Calu3 (cell line): Measurements from ENCODE around the gene XRCC5. TPM values are rescaled to one million over a fixed set of nuclear protein-coding genes. Genes with fewer than 3 reads are reported as not detected.

Experiments
- BruUV-seq: library from RNA; stranded (reverse); fragments of 400-500 nt; replicated peaks from 2 replicates; lab custom pipeline; 2021; lab: Mats Ljungman, UMichigan
- CTCF ChIA-PET: fragments of 300-600 bp; sonication (Branson Sonifier 250); formaldehyde crosslinking; loops from one replicate; lab custom pipeline; 2022; ENCODE audit warnings: antibody characterized with exemption; lab: Charles Lee
- DNase-seq: peaks from one replicate; pipeline ENCODE4 v3.0.0; 2022
- H3K27ac Mint-ChIP-seq: one replicate; pipeline ENCODE4 v1.8.0; 2022; ENCODE audit warnings: mixed read lengths; ENCODE audit not compliant: unreplicated experiment
- H3K27me3 Mint-ChIP-seq: one replicate; pipeline ENCODE4 v1.8.0; 2022; ENCODE audit warnings: mixed read lengths; ENCODE audit not compliant: unreplicated experiment
- H3K36me3 Mint-ChIP-seq: one replicate; pipeline ENCODE4 v1.8.0; 2022; ENCODE audit warnings: mild to moderate bottlenecking, moderate library complexity, mixed read lengths; ENCODE audit not compliant: insufficient read depth, unreplicated experiment
- H3K4me1 Mint-ChIP-seq: one replicate; pipeline ENCODE4 v1.8.0; 2022; ENCODE audit warnings: mild to moderate bottlenecking, low read depth, mixed read lengths; ENCODE audit not compliant: unreplicated experiment
- H3K4me3 Mint-ChIP-seq: one replicate; pipeline ENCODE4 v1.8.0; 2022; ENCODE audit warnings: mild to moderate bottlenecking, low read depth, moderate library complexity, mixed read lengths; ENCODE audit not compliant: unreplicated experiment
- H3K9me3 Mint-ChIP-seq: one replicate; pipeline ENCODE4 v1.8.0; 2022; ENCODE audit warnings: low read depth, mixed read lengths; ENCODE audit not compliant: unreplicated experiment
- intact Hi-C: fragments of 100-400 bp; cut with micrococcal nuclease; formaldehyde crosslinking; loops from one replicate; pipeline ENCODE4 v1.10.0; 2022; ENCODE audit not compliant: unreplicated experiment
- total RNA-seq: library from RNA; stranded (reverse); gene quantifications from 2 replicates; pipeline ENCODE4 v1.2.3, GENCODE V29; 2022
- TF ChIP-seq, protein P1 (sequence below): fragments of 200-600 bp; IDR thresholded peaks from one replicate; pipeline ENCODE4 v1.8.0; 2022; ENCODE audit warnings: antibody characterized with exemption; ENCODE audit not compliant: unreplicated experiment

XRCC5 gene
- total RNA-seq, 1 experiment from 2014 or later: 313 TPM

GRCh38 chr2:216110620-216111019 lies 1.5 kb downstream of the XRCC5 start:
- Mint-ChIP-seq H3K4me1 (peaks cover 38% of the 10 kb centered on the region), H3K27me3 (no peaks in the 10 kb centered on the region), H3K36me3 (peaks cover 70% of the 10 kb centered on the region), H3K4me3 (peak overlapping the region; percentile 100), H3K27ac (no peak overlapping the region), H3K9me3 (no peaks in the 10 kb centered on the region)
- TF ChIP-seq, protein P1, sequence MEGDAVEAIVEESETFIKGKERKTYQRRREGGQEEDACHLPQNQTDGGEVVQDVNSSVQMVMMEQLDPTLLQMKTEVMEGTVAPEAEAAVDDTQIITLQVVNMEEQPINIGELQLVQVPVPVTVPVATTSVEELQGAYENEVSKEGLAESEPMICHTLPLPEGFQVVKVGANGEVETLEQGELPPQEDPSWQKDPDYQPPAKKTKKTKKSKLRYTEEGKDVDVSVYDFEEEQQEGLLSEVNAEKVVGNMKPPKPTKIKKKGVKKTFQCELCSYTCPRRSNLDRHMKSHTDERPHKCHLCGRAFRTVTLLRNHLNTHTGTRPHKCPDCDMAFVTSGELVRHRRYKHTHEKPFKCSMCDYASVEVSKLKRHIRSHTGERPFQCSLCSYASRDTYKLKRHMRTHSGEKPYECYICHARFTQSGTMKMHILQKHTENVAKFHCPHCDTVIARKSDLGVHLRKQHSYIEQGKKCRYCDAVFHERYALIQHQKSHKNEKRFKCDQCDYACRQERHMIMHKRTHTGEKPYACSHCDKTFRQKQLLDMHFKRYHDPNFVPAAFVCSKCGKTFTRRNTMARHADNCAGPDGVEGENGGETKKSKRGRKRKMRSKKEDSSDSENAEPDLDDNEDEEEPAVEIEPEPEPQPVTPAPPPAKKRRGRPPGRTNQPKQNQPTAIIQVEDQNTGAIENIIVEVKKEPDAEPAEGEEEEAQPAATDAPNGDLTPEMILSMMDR: no peak
- BruUV-seq: no TSS peak
- intact Hi-C loops: loop anchor here (1.0 kb wide), 1 partner anchor 46 kb away; no protein-coding TSS in a partner anchor
- CTCF ChIA-PET: interaction anchor here (0.9 to 2.1 kb wide), 2 partner anchors 25 to 53 kb away, joined by 3 to 5 read pairs; no protein-coding TSS in a partner anchor
- no peak for DNase-seq

- Mint-ChIP-seq H3K4me1 (peaks cover 39% of the 10 kb centered on the region), H3K9me3 (no peaks in the 10 kb centered on the region), H3K27ac (peak overlapping the region; percentile 26), H3K4me3 (peak overlapping the region; percentile 100), H3K27me3 (no peaks in the 10 kb centered on the region), H3K36me3 (peaks cover 74% of the 10 kb centered on the region)
- intact Hi-C loops: no loop called here
- CTCF ChIA-PET: no interaction called here
- TF ChIP-seq, protein P1: no peak
- DNase-seq: no peak
- BruUV-seq: no TSS peak
Observed at GRCh38 chr2:216111122-216111521, 2.0 kb downstream of the XRCC5 start.

- Mint-ChIP-seq H3K27ac (no peak overlapping the region), H3K4me1 (peaks cover 50% of the 10 kb centered on the region), H3K9me3 (no peaks in the 10 kb centered on the region), H3K27me3 (no peaks in the 10 kb centered on the region), H3K36me3 (peaks cover 91% of the 10 kb centered on the region), H3K4me3 (no peak overlapping the region)
- BruUV-seq: no TSS peak
- DNase-seq: no peak
- intact Hi-C loops: no loop called here
- CTCF ChIA-PET: interaction anchor here (0.6 to 0.9 kb wide), 2 partner anchors 25 to 27 kb away, joined by 3 read pairs; no protein-coding TSS in a partner anchor
- TF ChIP-seq, protein P1: no peak
Observed at GRCh38 chr2:216112926-216113325, 3.8 kb downstream of the XRCC5 start.

GRCh38 chr2:216113572-216113971 lies 4.4 kb downstream of the XRCC5 start:
- CTCF ChIA-PET: interaction anchor here (1.0 kb wide), 1 partner anchor 30 kb away, joined by 5 read pairs; no protein-coding TSS in a partner anchor

More at GRCh38 chr2:216113572-216113971, 4.4 kb downstream of the XRCC5 start:
- H3K36me3 Mint-ChIP-seq: peaks cover 95% of the 10 kb centered on the region
- BruUV-seq: no TSS peak
- H3K4me3 Mint-ChIP-seq: no peak overlapping the region
- intact Hi-C loops: no loop called here
- peak overlapping the region; percentile 99 for H3K27ac Mint-ChIP-seq
- peaks cover 50% of the 10 kb centered on the region for H3K4me1 Mint-ChIP-seq
- no peaks in the 10 kb centered on the region for H3K27me3 Mint-ChIP-seq
- TF ChIP-seq, protein P1: no peak
- no peak for DNase-seq
- H3K9me3 Mint-ChIP-seq: no peaks in the 10 kb centered on the region
